ENCODE measurements around the gene TMEM178A. TPM values are rescaled to one million over a fixed set of nuclear protein-coding genes. Genes with fewer than 3 reads are reported as not detected.
A peak's percentile ranks its signal among the peaks of the same experiment; 100 is the strongest.

The TMEM178A gene
- total and polyA plus RNA-seq, 2 of the 4 experiments (the other 2 are of a cell fraction), result 0.18 to 1.8 TPM

DNA sequence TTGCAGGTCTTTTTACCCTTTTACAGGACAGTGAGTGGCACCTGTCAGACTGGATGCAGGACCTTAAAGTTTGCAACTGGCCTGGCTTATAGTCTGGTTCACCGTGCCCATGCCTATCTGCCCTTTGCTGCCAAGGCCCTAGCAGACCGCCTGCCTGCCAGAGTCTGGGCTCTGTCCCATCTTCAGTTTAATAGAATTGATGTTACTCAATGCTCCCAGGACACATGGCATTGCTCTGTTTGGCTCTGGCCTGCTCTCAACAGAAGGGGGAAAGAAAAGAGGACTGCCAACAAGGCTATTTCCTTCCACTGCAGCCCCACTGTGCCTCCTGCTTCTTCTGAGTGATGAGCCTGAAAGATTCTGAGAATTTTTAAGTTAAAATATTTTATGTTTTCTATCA, 25.6 kb upstream of the TMEM178A start:
- Histone ChIP-seq H3K14ac (replicated peaks; ENCODE audit: low read depth, low read length) (peak overlapping the region; percentile 61; the same call in 1 of the 2 replicates), H3K4me2 (ENCODE audit: low read depth, low read length) (no peak overlapping the region), H3K9me1 (ENCODE audit: insufficient read depth, low read length) (no peaks in the 10 kb centered on the region), H4K91ac (ENCODE audit: insufficient read depth, low read depth, low read length) (no peak overlapping the region), H3K4me3 (ENCODE audit: insufficient read depth, low read depth, low read length) (no peak overlapping the region), H3K27me3 (ENCODE audit: control insufficient read depth, insufficient read depth, low read length) (no peaks in the 10 kb centered on the region), H4K8ac (ENCODE audit: low read depth in 2 of 2, low read length in 2 of 2) (no peak overlapping the region), H2AK9ac (replicated peaks; ENCODE audit: low read depth, low read length, poor library complexity) (no peak overlapping the region), H3K4me1 (ENCODE audit: control insufficient read depth, insufficient read depth, low read length) (peaks cover 2% of the 10 kb centered on the region), H2BK120ac (ENCODE audit: low read depth, low read length) (no peak overlapping the region), H2AFZ (replicated peaks; ENCODE audit: low read length, poor library complexity) (no peak overlapping the region), H3K27ac (ENCODE audit: insufficient read depth, low read length) (no peak overlapping the region), H3K4ac (ENCODE audit: low read depth, low read length) (no peak overlapping the region), H3K56ac (ENCODE audit: extremely low read depth, insufficient read depth, low read length) (no peak overlapping the region), H3K18ac (ENCODE audit: low read depth, low read length) (no peak overlapping the region), H4K20me1 (ENCODE audit: insufficient read depth, low read length) (no peaks in the 10 kb centered on the region), H3K36me3 (ENCODE audit: control insufficient read depth, insufficient read depth, low read length) (no peaks in the 10 kb centered on the region), H3K79me1 (ENCODE audit: low read depth in 1 of 2, low read length in 2 of 2) (no peaks in the 10 kb centered on the region), H2BK5ac (ENCODE audit: low read depth, low read length, poor library complexity, severe bottlenecking) (no peak overlapping the region), H3K23ac (ENCODE audit: low read depth, low read length) (no peak overlapping the region), H2BK20ac (ENCODE audit: low read depth, low read length) (peak overlapping the region; percentile 29; the same call in 1 of the 2 replicates), H2BK15ac (ENCODE audit: low read depth, low read length) (0 out of 3 replicates have a peak overlapping the region, but pooled peaks have one; percentile 3), H3K9ac (ENCODE audit: low read depth, low read length) (no peak overlapping the region), H4K5ac (ENCODE audit: low read depth, low read length) (no peak overlapping the region), H2AK5ac (ENCODE audit: low read depth, low read length) (peak overlapping the region; percentile 20; the same call in 1 of the 2 replicates), H3K9me3 (ENCODE audit: control insufficient read depth, insufficient read depth, low read length) (no peaks in the 10 kb centered on the region)
- BruUV-seq (replicated peaks), result no TSS peak
- ChIA-PET POLR2A (ENCODE audit: unreplicated experiment) (no interaction called here), CTCF (no interaction called here)
- dilution Hi-C loops (cut with HindIII; ENCODE audit: low sequenced_read_pairs, unreplicated experiment), result no loop called here
- WGBS, 2 experiments (ENCODE audit: extremely low coverage in 2 of 2, insufficient read length in 1 of 2), result 100% methylated on average over 1 of the region's 2 CpGs; no CpG with 5 or more reads in 1 of the 2 experiments
- intact Hi-C loops (cut with micrococcal nuclease), result no loop called here
- DNase-seq, result no peak
- TF ChIP-seq FOS (IDR thresholded peaks at IDR 0.05; ENCODE audit: low read depth, low read length) (no peak), BHLHE40 (IDR thresholded peaks at IDR 0.05; ENCODE audit: low read depth, low read length) (no peak), NFE2L2 (IDR thresholded peaks at IDR 0.05; ENCODE audit: low read depth, low read length) (no peak), MAZ (IDR thresholded peaks at IDR 0.05; ENCODE audit: borderline replicate concordance, low read depth, low read length) (no peak), RFX5 (IDR thresholded peaks at IDR 0.05; ENCODE audit: low read depth, low read length) (no peak), CHD1 (IDR thresholded peaks at IDR 0.05; ENCODE audit: low read depth, low read length) (no peak), RAD21 (IDR thresholded peaks at IDR 0.05; ENCODE audit: low read length) (no peak), RCOR1 (IDR thresholded peaks at IDR 0.05; ENCODE audit: insufficient replicate concordance, low read length) (no peak), POLR2A (IDR thresholded peaks at IDR 0.05; ENCODE audit: low read depth, low read length) (no peak), USF2 (IDR thresholded peaks at IDR 0.05; ENCODE audit: low read depth, low read length) (no peak)
- TF ChIP-seq, protein P1, sequence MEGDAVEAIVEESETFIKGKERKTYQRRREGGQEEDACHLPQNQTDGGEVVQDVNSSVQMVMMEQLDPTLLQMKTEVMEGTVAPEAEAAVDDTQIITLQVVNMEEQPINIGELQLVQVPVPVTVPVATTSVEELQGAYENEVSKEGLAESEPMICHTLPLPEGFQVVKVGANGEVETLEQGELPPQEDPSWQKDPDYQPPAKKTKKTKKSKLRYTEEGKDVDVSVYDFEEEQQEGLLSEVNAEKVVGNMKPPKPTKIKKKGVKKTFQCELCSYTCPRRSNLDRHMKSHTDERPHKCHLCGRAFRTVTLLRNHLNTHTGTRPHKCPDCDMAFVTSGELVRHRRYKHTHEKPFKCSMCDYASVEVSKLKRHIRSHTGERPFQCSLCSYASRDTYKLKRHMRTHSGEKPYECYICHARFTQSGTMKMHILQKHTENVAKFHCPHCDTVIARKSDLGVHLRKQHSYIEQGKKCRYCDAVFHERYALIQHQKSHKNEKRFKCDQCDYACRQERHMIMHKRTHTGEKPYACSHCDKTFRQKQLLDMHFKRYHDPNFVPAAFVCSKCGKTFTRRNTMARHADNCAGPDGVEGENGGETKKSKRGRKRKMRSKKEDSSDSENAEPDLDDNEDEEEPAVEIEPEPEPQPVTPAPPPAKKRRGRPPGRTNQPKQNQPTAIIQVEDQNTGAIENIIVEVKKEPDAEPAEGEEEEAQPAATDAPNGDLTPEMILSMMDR (conservative IDR thresholded peaks at IDR 0.05; ENCODE audit: low read depth, low read length), result no peak
- TF ChIP-seq, protein P2, sequence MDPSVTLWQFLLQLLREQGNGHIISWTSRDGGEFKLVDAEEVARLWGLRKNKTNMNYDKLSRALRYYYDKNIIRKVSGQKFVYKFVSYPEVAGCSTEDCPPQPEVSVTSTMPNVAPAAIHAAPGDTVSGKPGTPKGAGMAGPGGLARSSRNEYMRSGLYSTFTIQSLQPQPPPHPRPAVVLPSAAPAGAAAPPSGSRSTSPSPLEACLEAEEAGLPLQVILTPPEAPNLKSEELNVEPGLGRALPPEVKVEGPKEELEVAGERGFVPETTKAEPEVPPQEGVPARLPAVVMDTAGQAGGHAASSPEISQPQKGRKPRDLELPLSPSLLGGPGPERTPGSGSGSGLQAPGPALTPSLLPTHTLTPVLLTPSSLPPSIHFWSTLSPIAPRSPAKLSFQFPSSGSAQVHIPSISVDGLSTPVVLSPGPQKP (IDR thresholded peaks at IDR 0.05; ENCODE audit: borderline replicate concordance, low read depth, low read length), result no peak
- in situ Hi-C loops (cut with MboI; ENCODE audit: low sequenced_read_pairs), result no loop called here
- ATAC-seq (ENCODE audit: low read depth), result no peak

Data from IMR-90 (cell line).